ENCODE measurements around the gene ZDHHC3.
"Not testable (repeated sequence)": the region's sequence is repeated elsewhere in the genome, so short reads cannot be mapped to it uniquely, and the experiment has no call there.

The ZDHHC3 gene

DNA sequence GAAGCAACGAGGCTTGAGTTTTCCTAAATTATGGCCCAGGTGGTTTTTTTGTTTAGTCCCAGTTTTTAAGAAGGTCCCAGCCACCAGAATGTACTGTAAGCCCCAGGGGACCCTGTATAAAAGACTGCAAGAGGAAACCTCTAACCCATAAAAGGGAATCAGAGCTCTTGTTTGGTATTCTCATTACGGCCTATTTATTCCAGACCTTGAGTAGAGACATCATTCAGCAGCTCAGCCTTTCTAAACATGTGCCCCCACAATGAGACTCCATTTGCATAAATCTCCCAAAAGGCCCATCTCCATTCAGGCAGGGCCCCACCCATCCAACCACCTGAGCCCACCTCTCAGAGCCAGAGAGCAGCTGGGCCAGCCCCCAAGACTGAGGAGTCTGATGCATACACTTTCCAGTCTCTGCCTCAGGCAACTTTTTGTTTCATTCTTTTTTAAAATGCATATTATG, 25.7 kb downstream of the ZDHHC3 start:
- Histone ChIP-seq H3K4me1 (ENCODE audit: control insufficient read depth, insufficient read depth, low read length) (peaks cover 14% of the 10 kb centered on the region), H3K27me3 (ENCODE audit: control insufficient read depth, insufficient read depth, low read length) (no peaks in the 10 kb centered on the region), H3K9me3 (ENCODE audit: control insufficient read depth, insufficient read depth, low read depth, low read length) (no peaks in the 10 kb centered on the region), H3K27ac (ENCODE audit: low read depth, low read length) (no peak overlapping the region), H3K36me3 (ENCODE audit: control insufficient read depth, insufficient read depth, low read length) (peaks cover 12% of the 10 kb centered on the region; the same call in 1 of the 2 replicates), H3K4me3 (ENCODE audit: low read depth, low read length) (no peak overlapping the region), H3K9ac (ENCODE audit: low read length) (no peak overlapping the region)

DNA sequence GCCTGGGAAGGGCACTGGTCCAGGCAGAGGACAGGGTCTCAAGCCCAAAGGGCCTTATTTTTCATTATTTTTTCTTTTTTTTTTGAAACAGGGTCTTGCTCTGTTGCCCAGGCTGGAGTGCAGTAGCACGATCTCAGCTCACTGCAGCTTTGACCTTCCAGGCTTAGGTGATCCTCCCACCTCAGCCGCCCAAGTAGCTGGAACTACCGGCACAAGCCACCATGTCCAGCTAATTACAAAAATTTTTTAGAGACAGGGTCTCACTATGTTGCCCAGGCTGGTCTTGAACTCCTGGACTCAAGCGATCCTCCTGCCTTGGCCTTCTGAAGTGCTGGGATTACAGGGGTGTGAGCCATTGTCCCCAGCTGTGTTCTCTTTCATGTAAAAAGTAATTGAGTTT, 26.2 kb downstream of the ZDHHC3 start:
- Histone ChIP-seq H3K36me3 (ENCODE audit: control insufficient read depth, insufficient read depth, low read length) (peaks cover 17% of the 10 kb centered on the region), H3K4me1 (ENCODE audit: control insufficient read depth, insufficient read depth, low read length) (peaks cover 14% of the 10 kb centered on the region)
- not testable (repeated sequence) for H3K9ac ChIP-seq (ENCODE audit: low read length); H3K9me3 ChIP-seq (ENCODE audit: control insufficient read depth, insufficient read depth, low read depth, low read length); H3K27ac ChIP-seq (ENCODE audit: low read depth, low read length); H3K27me3 ChIP-seq (ENCODE audit: control insufficient read depth, insufficient read depth, low read length); H3K4me3 ChIP-seq (ENCODE audit: low read depth, low read length)

GRCh38 chr3:44948239-44948638, 27.7 kb downstream of the ZDHHC3 start:
- H3K9me3 ChIP-seq (ENCODE audit: control insufficient read depth, insufficient read depth, low read depth, low read length) = no peaks in the 10 kb centered on the region
- no peak overlapping the region for H3K4me3 ChIP-seq (ENCODE audit: low read depth, low read length)
- H3K4me1 ChIP-seq (ENCODE audit: control insufficient read depth, insufficient read depth, low read length) = peaks cover 14% of the 10 kb centered on the region
- peaks cover 15% of the 10 kb centered on the region for H3K36me3 ChIP-seq (ENCODE audit: control insufficient read depth, insufficient read depth, low read length)
- H3K27ac ChIP-seq (ENCODE audit: low read depth, low read length) = no peak overlapping the region
- no peaks in the 10 kb centered on the region for H3K27me3 ChIP-seq (ENCODE audit: control insufficient read depth, insufficient read depth, low read length)
- no peak overlapping the region for H3K9ac ChIP-seq (ENCODE audit: low read length)

DNA sequence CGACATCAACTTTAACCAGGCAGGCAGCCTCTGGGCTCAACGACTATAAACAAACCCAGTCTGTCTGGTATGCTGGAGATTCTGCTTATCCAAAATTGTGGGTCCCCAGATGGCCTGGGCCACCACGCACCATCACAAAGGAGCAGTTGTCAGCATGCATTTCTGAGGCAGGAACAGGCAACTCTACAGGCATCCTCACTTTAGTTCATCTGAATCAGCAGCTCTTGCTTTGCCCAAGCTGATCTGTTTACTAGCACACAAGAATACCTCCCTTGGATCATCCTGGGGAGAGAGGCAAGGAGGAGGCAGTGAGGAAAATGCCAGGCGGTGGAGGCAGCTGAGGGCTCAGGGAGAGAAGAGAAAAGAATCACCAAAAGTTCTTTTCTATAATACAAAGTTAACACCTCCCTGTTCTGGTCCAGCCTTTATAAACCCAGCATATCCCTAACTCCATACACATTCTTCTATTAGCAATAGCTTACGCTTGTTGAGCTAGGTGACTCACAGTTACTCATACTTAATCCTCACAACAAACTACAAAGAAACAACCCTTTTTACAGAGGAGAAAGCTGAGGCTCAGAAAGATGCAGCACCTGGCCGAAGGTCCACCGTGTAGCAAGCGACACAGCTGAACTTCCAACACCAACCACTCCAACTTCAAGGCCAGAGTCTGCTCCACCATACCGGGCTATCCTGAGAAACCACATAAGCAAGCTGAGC, 33.6 kb downstream of the ZDHHC3 start:
- H3K9ac ChIP-seq (ENCODE audit: low read length) = no peak overlapping the region
- no peak overlapping the region for H3K27ac ChIP-seq (ENCODE audit: low read depth, low read length)
- H3K4me1 ChIP-seq (ENCODE audit: control insufficient read depth, insufficient read depth, low read length) = no peaks in the 10 kb centered on the region
- H3K27me3 ChIP-seq (ENCODE audit: control insufficient read depth, insufficient read depth, low read length) = no peaks in the 10 kb centered on the region
- no peaks in the 10 kb centered on the region for H3K9me3 ChIP-seq (ENCODE audit: control insufficient read depth, insufficient read depth, low read depth, low read length)
- no peak overlapping the region for H3K4me3 ChIP-seq (ENCODE audit: low read depth, low read length)
- H3K36me3 ChIP-seq (ENCODE audit: control insufficient read depth, insufficient read depth, low read length) = peaks cover 70% of the 10 kb centered on the region

DNA sequence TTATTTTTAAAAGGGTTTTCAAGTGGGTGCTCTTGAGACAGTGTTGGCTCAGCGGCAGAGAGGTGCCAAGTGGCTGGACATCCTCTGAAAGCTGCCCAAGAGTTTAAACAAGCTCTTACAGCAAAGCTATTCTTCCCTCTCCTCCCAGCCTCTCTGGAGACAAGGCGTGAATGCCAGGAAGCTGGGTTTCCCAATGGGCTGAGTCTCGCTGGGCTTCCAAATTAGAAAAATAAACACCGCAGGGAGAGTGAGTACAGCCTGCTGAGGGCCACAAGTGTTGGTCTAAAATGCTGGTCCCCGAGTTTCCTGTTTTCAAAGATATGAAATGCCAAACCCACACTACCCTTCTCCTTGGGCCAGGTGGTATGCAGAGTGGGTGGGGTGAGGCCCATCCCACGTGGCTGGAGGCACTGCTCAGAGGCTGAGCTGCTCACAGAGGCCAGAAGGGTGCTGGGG, 36.4 kb downstream of the ZDHHC3 start:
- Histone ChIP-seq H3K4me1 (ENCODE audit: control insufficient read depth, insufficient read depth, low read length) (no peaks in the 10 kb centered on the region), H3K27me3 (ENCODE audit: control insufficient read depth, insufficient read depth, low read length) (no peaks in the 10 kb centered on the region), H3K36me3 (ENCODE audit: control insufficient read depth, insufficient read depth, low read length) (peaks cover 64% of the 10 kb centered on the region), H3K4me3 (ENCODE audit: low read depth, low read length) (no peak overlapping the region), H3K9ac (ENCODE audit: low read length) (no peak overlapping the region), H3K27ac (ENCODE audit: low read depth, low read length) (no peak overlapping the region), H3K9me3 (ENCODE audit: control insufficient read depth, insufficient read depth, low read depth, low read length) (no peaks in the 10 kb centered on the region)

- Histone ChIP-seq H3K36me3 (ENCODE audit: control insufficient read depth, insufficient read depth, low read length) (peaks cover 69% of the 10 kb centered on the region), H3K9me3 (ENCODE audit: control insufficient read depth, insufficient read depth, low read depth, low read length) (no peaks in the 10 kb centered on the region), H3K4me1 (ENCODE audit: control insufficient read depth, insufficient read depth, low read length) (peaks cover 15% of the 10 kb centered on the region), H3K4me3 (ENCODE audit: low read depth, low read length) (no peak overlapping the region), H3K27ac (ENCODE audit: low read depth, low read length) (no peak overlapping the region), H3K9ac (ENCODE audit: low read length) (no peak overlapping the region), H3K27me3 (ENCODE audit: control insufficient read depth, insufficient read depth, low read length) (no peaks in the 10 kb centered on the region)
Observed at GRCh38 chr3:44932986-44933944, 42.7 kb downstream of the ZDHHC3 start.

DNA sequence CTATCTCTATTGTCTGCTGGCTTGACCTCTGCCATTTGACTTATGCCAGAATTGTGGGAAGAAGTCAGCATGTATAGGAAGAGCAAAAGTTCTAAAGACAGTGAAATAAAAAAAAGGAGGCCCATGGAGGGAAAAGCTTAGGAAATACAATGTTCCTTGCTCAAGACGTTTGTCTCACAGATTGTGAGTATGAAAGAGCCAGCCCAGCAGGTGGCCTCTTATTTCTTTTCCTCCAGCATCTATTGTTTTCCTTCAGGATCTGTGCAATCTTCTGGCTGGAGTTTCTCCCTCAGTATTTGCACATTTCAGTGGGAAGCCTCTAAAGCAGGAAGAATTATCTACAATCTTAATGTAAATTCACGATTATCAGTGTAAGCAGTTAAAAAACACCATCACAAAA, 43.7 kb downstream of the ZDHHC3 start:
- H3K4me1 ChIP-seq (ENCODE audit: control insufficient read depth, insufficient read depth, low read length) = peaks cover 15% of the 10 kb centered on the region
- H3K27ac ChIP-seq (ENCODE audit: low read depth, low read length) = no peak overlapping the region
- no peaks in the 10 kb centered on the region for H3K9me3 ChIP-seq (ENCODE audit: control insufficient read depth, insufficient read depth, low read depth, low read length)
- H3K36me3 ChIP-seq (ENCODE audit: control insufficient read depth, insufficient read depth, low read length) = peaks cover 71% of the 10 kb centered on the region
- H3K27me3 ChIP-seq (ENCODE audit: control insufficient read depth, insufficient read depth, low read length) = no peaks in the 10 kb centered on the region
- no peak overlapping the region for H3K4me3 ChIP-seq (ENCODE audit: low read depth, low read length)
- H3K9ac ChIP-seq (ENCODE audit: low read length) = no peak overlapping the region

DNA sequence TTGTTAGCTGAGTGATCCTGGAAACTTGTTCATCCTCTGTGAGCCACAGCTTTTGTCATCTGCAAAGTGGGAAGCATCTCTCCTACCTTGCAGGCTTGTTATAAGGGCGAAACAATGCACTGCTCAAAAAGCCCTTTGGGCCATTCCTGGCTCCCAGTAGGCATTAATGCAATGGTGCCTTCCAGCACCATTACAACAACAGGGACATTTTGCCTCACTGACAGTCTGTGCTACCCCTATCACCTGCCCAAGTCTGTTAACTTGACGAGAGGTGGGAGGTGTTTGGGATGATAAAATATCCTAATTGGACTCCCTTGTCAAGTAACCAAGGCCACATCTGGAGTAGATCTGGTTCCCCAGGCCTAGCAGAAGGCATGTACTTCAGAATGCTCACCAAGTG, 44.2 kb downstream of the ZDHHC3 start:
- no peaks in the 10 kb centered on the region for H3K27me3 ChIP-seq (ENCODE audit: control insufficient read depth, insufficient read depth, low read length)
- H3K9me3 ChIP-seq (ENCODE audit: control insufficient read depth, insufficient read depth, low read depth, low read length) = no peaks in the 10 kb centered on the region
- no peak overlapping the region for H3K9ac ChIP-seq (ENCODE audit: low read length)
- peaks cover 15% of the 10 kb centered on the region for H3K4me1 ChIP-seq (ENCODE audit: control insufficient read depth, insufficient read depth, low read length)
- H3K36me3 ChIP-seq (ENCODE audit: control insufficient read depth, insufficient read depth, low read length) = peaks cover 75% of the 10 kb centered on the region
- no peak overlapping the region for H3K27ac ChIP-seq (ENCODE audit: low read depth, low read length)
- no peak overlapping the region for H3K4me3 ChIP-seq (ENCODE audit: low read depth, low read length)

- H3K36me3 ChIP-seq (ENCODE audit: control insufficient read depth, insufficient read depth, low read length) = peaks cover 74% of the 10 kb centered on the region
- H3K4me1 ChIP-seq (ENCODE audit: control insufficient read depth, insufficient read depth, low read length) = peaks cover 15% of the 10 kb centered on the region
- H3K27me3 ChIP-seq (ENCODE audit: control insufficient read depth, insufficient read depth, low read length) = no peaks in the 10 kb centered on the region
- no peak overlapping the region for H3K27ac ChIP-seq (ENCODE audit: low read depth, low read length)
- no peaks in the 10 kb centered on the region for H3K9me3 ChIP-seq (ENCODE audit: control insufficient read depth, insufficient read depth, low read depth, low read length)
- no peak overlapping the region for H3K9ac ChIP-seq (ENCODE audit: low read length)
- H3K4me3 ChIP-seq (ENCODE audit: low read depth, low read length) = no peak overlapping the region
Observed at GRCh38 chr3:44930911-44931310, 45.1 kb downstream of the ZDHHC3 start.

DNA sequence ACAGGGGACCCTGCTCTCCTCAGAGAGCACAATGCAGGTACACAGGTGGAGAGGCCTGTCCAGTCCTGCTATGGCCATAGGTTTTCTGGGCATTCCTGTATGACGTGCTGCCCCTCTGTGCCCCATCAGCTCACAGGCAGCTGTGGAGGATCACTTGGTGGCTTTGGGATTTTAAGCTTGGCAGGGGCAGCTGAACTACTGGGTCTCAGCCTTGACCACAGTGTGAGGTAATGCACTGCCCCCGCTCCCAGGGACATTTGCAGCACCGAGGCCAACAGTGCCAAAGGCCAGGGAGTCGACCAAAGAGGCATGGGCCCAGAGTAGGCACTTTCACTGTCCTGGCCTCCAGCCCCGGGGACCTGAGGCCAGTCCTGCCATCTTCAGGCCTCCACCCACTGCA, 46.2 kb downstream of the ZDHHC3 start:
- Histone ChIP-seq H3K4me1 (ENCODE audit: control insufficient read depth, insufficient read depth, low read length) (peaks cover 15% of the 10 kb centered on the region), H3K4me3 (ENCODE audit: low read depth, low read length) (no peak overlapping the region), H3K9ac (ENCODE audit: low read length) (no peak overlapping the region), H3K36me3 (ENCODE audit: control insufficient read depth, insufficient read depth, low read length) (peaks cover 83% of the 10 kb centered on the region), H3K27me3 (ENCODE audit: control insufficient read depth, insufficient read depth, low read length) (no peaks in the 10 kb centered on the region), H3K9me3 (ENCODE audit: control insufficient read depth, insufficient read depth, low read depth, low read length) (no peaks in the 10 kb centered on the region), H3K27ac (ENCODE audit: low read depth, low read length) (no peak overlapping the region)

- Histone ChIP-seq H3K27me3 (ENCODE audit: control insufficient read depth, insufficient read depth, low read length) (no peaks in the 10 kb centered on the region), H3K36me3 (ENCODE audit: control insufficient read depth, insufficient read depth, low read length) (peaks cover 71% of the 10 kb centered on the region), H3K9ac (ENCODE audit: low read length) (no peak overlapping the region), H3K27ac (ENCODE audit: low read depth, low read length) (no peak overlapping the region), H3K9me3 (ENCODE audit: control insufficient read depth, insufficient read depth, low read depth, low read length) (no peaks in the 10 kb centered on the region), H3K4me3 (ENCODE audit: low read depth, low read length) (no peak overlapping the region), H3K4me1 (ENCODE audit: control insufficient read depth, insufficient read depth, low read length) (no peaks in the 10 kb centered on the region)
Observed at GRCh38 chr3:44927371-44927770, 48.6 kb downstream of the ZDHHC3 start.
